Measurements from ENCODE around the gene UTP25.

DNA sequence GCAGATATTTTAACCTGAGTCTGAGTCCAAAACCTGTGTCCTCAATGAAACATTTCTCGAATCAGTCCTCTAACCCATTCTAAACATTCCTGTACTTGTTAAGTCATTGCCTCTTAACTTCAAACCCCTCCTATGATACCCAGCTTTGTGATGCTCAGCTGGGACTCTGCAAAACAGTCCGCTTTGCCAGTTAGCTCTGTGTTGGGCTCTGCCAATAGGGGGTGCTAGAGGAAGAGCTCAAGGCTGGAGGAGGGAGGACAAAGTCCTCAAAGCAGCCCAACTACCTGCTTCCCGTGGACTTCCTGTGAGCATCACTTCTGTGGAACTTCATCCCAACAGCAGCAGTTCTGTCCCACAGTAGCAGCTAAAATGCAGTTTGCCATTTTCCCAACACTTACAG is 72.2 kb downstream of the UTP25 start:
- TF ChIP-seq, protein P1, sequence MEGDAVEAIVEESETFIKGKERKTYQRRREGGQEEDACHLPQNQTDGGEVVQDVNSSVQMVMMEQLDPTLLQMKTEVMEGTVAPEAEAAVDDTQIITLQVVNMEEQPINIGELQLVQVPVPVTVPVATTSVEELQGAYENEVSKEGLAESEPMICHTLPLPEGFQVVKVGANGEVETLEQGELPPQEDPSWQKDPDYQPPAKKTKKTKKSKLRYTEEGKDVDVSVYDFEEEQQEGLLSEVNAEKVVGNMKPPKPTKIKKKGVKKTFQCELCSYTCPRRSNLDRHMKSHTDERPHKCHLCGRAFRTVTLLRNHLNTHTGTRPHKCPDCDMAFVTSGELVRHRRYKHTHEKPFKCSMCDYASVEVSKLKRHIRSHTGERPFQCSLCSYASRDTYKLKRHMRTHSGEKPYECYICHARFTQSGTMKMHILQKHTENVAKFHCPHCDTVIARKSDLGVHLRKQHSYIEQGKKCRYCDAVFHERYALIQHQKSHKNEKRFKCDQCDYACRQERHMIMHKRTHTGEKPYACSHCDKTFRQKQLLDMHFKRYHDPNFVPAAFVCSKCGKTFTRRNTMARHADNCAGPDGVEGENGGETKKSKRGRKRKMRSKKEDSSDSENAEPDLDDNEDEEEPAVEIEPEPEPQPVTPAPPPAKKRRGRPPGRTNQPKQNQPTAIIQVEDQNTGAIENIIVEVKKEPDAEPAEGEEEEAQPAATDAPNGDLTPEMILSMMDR (IDR thresholded peaks at IDR 0.05) = no peak
- no peak for TF ChIP-seq POLR2A (IDR thresholded peaks at IDR 0.05)

Measured in testis (tissue), 2 donors.